ENCODE measurements around the gene CLIC4.
A peak's percentile ranks its signal among the peaks of the same experiment; 100 is the strongest.
"Not testable (repeated sequence)": the region's sequence is repeated elsewhere in the genome, so short reads cannot be mapped to it uniquely, and the experiment has no call there.

Gene CLIC4

DNA sequence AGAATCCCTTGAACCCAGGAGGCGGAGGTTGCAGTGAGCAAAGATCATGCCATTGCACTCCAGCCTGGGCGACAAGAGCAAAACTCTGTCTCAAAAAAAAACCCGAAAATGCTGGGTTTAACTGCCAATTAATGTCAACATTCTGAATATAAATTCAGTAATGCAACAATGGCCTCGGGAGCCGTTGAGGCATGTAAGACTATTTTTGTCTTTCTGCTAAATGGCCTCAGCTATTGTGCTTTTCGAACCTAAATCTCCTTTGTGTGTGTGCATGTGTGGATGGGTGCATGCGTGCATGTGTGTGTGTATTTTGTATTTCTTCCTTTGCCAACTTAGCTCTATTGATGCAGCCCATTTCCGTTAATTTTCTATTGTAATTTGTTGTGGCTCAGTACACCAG, 31.6 kb downstream of the CLIC4 start:
- no peak overlapping the region for H3K4me3 ChIP-seq (IDR thresholded peaks at IDR 0.05; ENCODE audit: insufficient read depth, low read depth, low read length)
- no peak overlapping the region for H2AFZ ChIP-seq (ENCODE audit: low read depth)
- H3K27me3 ChIP-seq (ENCODE audit: insufficient read depth, low read depth) = no peaks in the 10 kb centered on the region
- no peak overlapping the region for H3K4me2 ChIP-seq
- TF ChIP-seq, protein P1, sequence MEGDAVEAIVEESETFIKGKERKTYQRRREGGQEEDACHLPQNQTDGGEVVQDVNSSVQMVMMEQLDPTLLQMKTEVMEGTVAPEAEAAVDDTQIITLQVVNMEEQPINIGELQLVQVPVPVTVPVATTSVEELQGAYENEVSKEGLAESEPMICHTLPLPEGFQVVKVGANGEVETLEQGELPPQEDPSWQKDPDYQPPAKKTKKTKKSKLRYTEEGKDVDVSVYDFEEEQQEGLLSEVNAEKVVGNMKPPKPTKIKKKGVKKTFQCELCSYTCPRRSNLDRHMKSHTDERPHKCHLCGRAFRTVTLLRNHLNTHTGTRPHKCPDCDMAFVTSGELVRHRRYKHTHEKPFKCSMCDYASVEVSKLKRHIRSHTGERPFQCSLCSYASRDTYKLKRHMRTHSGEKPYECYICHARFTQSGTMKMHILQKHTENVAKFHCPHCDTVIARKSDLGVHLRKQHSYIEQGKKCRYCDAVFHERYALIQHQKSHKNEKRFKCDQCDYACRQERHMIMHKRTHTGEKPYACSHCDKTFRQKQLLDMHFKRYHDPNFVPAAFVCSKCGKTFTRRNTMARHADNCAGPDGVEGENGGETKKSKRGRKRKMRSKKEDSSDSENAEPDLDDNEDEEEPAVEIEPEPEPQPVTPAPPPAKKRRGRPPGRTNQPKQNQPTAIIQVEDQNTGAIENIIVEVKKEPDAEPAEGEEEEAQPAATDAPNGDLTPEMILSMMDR (conservative IDR thresholded peaks at IDR 0.05; ENCODE audit: low read depth, low read length) = no peak
- H3K4me1 ChIP-seq (ENCODE audit: low read depth, poor library complexity, severe bottlenecking) = peaks cover 30% of the 10 kb centered on the region
- H3K79me2 ChIP-seq (ENCODE audit: insufficient read depth, low read depth) = peaks cover 96% of the 10 kb centered on the region
- 0 out of 2 replicates have a peak, but pooled peaks cover 9% of the 10 kb centered on the region for H4K20me1 ChIP-seq (ENCODE audit: insufficient read depth)
- no peak overlapping the region for H3K27ac ChIP-seq
- H3K36me3 ChIP-seq (ENCODE audit: insufficient read depth) = no peaks in the 10 kb centered on the region
- no peak overlapping the region for H3K9ac ChIP-seq

- no peak overlapping the region for H3K27ac ChIP-seq
- H3K79me2 ChIP-seq (ENCODE audit: insufficient read depth, low read depth) = peaks cover 97% of the 10 kb centered on the region
- 0 out of 2 replicates have a peak, but pooled peaks cover 9% of the 10 kb centered on the region for H4K20me1 ChIP-seq (ENCODE audit: insufficient read depth)
These were observed 32.9 kb downstream of the CLIC4 start for GRCh38 chr1:24778141-24778540.

GRCh38 chr1:24779199-24779598, 34.0 kb downstream of the CLIC4 start:
- H3K4me2 ChIP-seq; H3K9ac ChIP-seq; H3K36me3 ChIP-seq (ENCODE audit: insufficient read depth); H3K27me3 ChIP-seq (ENCODE audit: insufficient read depth, low read depth); H3K4me3 ChIP-seq (IDR thresholded peaks at IDR 0.05; ENCODE audit: insufficient read depth, low read depth, low read length); H2AFZ ChIP-seq (ENCODE audit: low read depth); H3K27ac ChIP-seq: not testable (repeated sequence)
- Histone ChIP-seq H4K20me1 (ENCODE audit: insufficient read depth) (peaks cover 11% of the 10 kb centered on the region; the same call in 1 of the 2 replicates), H3K79me2 (ENCODE audit: insufficient read depth, low read depth) (peaks cover 97% of the 10 kb centered on the region), H3K4me1 (ENCODE audit: low read depth, poor library complexity, severe bottlenecking) (peaks cover 36% of the 10 kb centered on the region)

More at GRCh38 chr1:24778141-24778540, 32.9 kb downstream of the CLIC4 start:
- Histone ChIP-seq H3K4me3 (IDR thresholded peaks at IDR 0.05; ENCODE audit: insufficient read depth, low read depth, low read length) (no peak overlapping the region), H3K4me1 (ENCODE audit: low read depth, poor library complexity, severe bottlenecking) (peaks cover 36% of the 10 kb centered on the region), H2AFZ (ENCODE audit: low read depth) (no peak overlapping the region), H3K27me3 (ENCODE audit: insufficient read depth, low read depth) (no peaks in the 10 kb centered on the region), H3K4me2 (no peak overlapping the region), H3K9ac (no peak overlapping the region), H3K36me3 (ENCODE audit: insufficient read depth) (no peaks in the 10 kb centered on the region)
- TF ChIP-seq, protein P1 (conservative IDR thresholded peaks at IDR 0.05; ENCODE audit: low read depth, low read length) = no peak

DNA sequence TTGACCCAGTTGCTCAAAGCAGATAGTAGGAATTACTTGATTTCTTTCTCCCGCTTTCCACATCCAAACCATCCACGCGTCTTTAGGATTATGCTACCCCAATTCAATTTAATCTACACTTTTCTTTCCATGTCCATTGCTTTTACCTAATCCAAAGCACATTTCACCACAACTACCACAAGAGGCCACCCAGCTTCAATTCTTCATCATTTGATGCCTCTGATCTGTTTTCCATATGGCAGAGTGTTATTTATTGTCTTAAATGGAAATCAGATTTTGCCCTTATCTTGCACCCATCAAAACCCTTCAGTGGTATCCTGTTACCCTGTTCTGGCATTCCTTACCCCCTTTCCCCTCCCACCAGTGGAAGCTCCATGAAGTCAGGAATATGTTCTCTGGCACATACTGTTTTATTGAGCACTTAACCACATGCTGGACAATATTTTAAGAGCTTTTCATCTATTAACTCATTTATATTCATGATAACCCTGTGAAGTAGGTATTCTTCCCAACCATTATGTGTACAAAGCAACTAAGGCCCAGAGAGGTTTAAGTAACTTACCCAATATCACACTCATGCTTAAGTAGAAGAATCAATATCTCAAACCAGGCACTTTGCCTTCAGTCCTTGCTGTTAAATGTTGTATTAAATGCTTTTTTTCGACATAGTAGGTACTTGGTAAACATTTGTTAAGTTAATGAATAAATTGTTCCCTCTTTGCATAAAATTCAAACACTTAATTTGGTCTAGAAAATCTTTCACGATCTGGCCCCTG, 34.6 kb downstream of the CLIC4 start:
- Histone ChIP-seq H3K27me3 (ENCODE audit: insufficient read depth, low read depth) (no peaks in the 10 kb centered on the region), H3K4me1 (ENCODE audit: low read depth, poor library complexity, severe bottlenecking) (peaks cover 36% of the 10 kb centered on the region), H3K79me2 (ENCODE audit: insufficient read depth, low read depth) (peaks cover 97% of the 10 kb centered on the region), H3K27ac (0 out of 2 replicates have a peak overlapping the region, but pooled peaks have one; percentile 8), H3K9ac (no peak overlapping the region), H3K4me3 (IDR thresholded peaks at IDR 0.05; ENCODE audit: insufficient read depth, low read depth, low read length) (no peak overlapping the region), H4K20me1 (ENCODE audit: insufficient read depth) (peaks cover 15% of the 10 kb centered on the region; the same call in 1 of the 2 replicates), H3K36me3 (ENCODE audit: insufficient read depth) (no peaks in the 10 kb centered on the region), H2AFZ (ENCODE audit: low read depth) (no peak overlapping the region), H3K4me2 (no peak overlapping the region)
- TF ChIP-seq, protein P1 (conservative IDR thresholded peaks at IDR 0.05; ENCODE audit: low read depth, low read length) = no peak; the same call in 1 of the 2 replicates

DNA sequence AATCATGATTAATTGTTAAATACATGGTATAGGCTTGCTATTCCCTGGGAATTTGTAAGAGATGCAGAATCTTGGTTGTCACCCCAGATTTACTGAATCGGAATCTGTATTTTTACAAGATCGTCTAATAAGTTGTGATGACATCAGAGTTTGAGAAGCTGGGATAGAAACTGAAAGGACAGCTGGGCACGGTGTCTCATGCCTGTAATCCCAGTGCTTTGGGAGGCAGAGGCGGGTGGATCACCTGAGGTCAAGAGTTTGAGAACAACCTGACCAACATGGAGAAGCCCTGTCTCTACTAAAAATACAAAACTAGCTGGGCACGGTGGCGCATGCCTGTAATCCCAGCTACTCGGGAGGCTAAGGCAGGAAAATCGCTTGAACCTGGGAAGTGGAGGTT, 35.4 kb downstream of the CLIC4 start:
- H3K27me3 ChIP-seq (ENCODE audit: insufficient read depth, low read depth) = not testable (repeated sequence)
- 0 out of 2 replicates have a peak overlapping the region, but pooled peaks have one; percentile 8 for H3K27ac ChIP-seq
- peaks cover 97% of the 10 kb centered on the region for H3K79me2 ChIP-seq (ENCODE audit: insufficient read depth, low read depth)

More for the DNA sequence above, 35.4 kb downstream of the CLIC4 start:
- H3K4me2 ChIP-seq; H3K4me3 ChIP-seq (IDR thresholded peaks at IDR 0.05; ENCODE audit: insufficient read depth, low read depth, low read length); H3K9ac ChIP-seq; H2AFZ ChIP-seq (ENCODE audit: low read depth); H3K36me3 ChIP-seq (ENCODE audit: insufficient read depth): not testable (repeated sequence)
- H3K4me1 ChIP-seq (ENCODE audit: low read depth, poor library complexity, severe bottlenecking) = peaks cover 36% of the 10 kb centered on the region
- H4K20me1 ChIP-seq (ENCODE audit: insufficient read depth) = peaks cover 15% of the 10 kb centered on the region; the same call in 1 of the 2 replicates
